ENCODE results near the gene CCSAP.
A peak's percentile ranks its signal among the peaks of the same experiment; 100 is the strongest.

The CCSAP gene
- long read RNA-seq, full-length matches to known transcripts: 2 of 6 reads
- long read RNA-seq, partial matches to known transcripts: 1 of 6 reads
- long read RNA-seq, other reads (novel, unspliced or antisense): 3 of 6 reads

DNA sequence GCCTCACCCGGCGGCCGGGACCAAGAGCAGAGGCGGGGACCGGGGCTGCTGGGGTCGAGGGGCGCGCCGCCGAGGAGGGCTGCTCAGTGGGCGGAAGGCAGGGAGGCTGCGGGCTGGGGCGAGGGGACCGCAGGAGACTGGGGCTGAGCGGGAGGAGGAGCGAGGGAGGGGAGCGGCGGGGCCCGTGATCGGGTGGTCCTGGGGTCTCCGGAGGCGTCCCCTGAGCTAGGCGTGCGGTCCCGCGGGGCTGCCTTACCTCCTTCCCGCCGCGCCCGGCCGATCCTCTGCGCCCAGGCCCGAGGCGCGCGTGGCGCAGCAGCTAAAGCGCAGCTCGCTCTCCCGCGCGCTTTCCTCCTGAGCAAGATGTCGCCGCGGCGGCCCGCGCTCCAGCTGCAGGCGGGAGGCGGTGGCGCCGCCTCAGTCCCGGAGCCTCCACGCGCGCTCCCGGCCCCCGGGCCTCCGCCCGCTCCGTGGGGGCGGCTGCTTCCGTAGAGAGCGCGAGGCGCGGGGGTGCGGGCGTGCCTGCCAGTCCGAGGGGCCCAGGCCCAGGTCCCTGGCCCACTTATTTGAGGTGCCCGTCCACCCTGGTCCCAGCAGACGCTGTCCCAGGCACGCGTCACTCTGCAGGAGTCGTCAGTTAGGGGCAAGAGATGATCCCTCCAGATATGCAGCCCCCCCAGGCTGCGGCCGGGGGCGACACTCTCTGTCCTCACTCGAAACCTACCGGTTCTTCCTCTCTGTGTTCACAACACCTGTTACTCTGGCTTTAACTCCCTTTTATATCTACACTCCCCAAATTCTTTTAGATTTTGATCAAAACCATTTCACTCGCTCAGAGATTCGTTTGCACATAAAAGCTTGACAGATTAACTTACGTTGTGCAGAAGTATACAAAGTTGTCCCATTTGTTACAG is at the start of gene CCSAP:
Gene CCSAP (minus strand): TSS at position 392 of the 914 bp plus-strand sequence. CDS start 582 bp downstream, outside the sequence.
- Histone ChIP-seq H3K27ac (replicated peaks) (peak within 1 kb of the TSS; percentile 95), H3K27me3 (ENCODE audit: insufficient read depth, poor library complexity, severe bottlenecking) (no peaks in the 10 kb centered on the region), H3K4me3 (replicated peaks; ENCODE audit: insufficient read depth, low read length) (peak within 1 kb of the TSS; percentile 82)
- peak; percentile 41 to 61 for DNase-seq (ENCODE audit: low read depth in 1 of 2, low spot score in 1 of 2)
- TF ChIP-seq, protein P1, sequence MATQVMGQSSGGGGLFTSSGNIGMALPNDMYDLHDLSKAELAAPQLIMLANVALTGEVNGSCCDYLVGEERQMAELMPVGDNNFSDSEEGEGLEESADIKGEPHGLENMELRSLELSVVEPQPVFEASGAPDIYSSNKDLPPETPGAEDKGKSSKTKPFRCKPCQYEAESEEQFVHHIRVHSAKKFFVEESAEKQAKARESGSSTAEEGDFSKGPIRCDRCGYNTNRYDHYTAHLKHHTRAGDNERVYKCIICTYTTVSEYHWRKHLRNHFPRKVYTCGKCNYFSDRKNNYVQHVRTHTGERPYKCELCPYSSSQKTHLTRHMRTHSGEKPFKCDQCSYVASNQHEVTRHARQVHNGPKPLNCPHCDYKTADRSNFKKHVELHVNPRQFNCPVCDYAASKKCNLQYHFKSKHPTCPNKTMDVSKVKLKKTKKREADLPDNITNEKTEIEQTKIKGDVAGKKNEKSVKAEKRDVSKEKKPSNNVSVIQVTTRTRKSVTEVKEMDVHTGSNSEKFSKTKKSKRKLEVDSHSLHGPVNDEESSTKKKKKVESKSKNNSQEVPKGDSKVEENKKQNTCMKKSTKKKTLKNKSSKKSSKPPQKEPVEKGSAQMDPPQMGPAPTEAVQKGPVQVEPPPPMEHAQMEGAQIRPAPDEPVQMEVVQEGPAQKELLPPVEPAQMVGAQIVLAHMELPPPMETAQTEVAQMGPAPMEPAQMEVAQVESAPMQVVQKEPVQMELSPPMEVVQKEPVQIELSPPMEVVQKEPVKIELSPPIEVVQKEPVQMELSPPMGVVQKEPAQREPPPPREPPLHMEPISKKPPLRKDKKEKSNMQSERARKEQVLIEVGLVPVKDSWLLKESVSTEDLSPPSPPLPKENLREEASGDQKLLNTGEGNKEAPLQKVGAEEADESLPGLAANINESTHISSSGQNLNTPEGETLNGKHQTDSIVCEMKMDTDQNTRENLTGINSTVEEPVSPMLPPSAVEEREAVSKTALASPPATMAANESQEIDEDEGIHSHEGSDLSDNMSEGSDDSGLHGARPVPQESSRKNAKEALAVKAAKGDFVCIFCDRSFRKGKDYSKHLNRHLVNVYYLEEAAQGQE (IDR thresholded peaks at IDR 0.05; ENCODE audit: insufficient replicate concordance, low read depth): no peak
- TF ChIP-seq, protein P2, sequence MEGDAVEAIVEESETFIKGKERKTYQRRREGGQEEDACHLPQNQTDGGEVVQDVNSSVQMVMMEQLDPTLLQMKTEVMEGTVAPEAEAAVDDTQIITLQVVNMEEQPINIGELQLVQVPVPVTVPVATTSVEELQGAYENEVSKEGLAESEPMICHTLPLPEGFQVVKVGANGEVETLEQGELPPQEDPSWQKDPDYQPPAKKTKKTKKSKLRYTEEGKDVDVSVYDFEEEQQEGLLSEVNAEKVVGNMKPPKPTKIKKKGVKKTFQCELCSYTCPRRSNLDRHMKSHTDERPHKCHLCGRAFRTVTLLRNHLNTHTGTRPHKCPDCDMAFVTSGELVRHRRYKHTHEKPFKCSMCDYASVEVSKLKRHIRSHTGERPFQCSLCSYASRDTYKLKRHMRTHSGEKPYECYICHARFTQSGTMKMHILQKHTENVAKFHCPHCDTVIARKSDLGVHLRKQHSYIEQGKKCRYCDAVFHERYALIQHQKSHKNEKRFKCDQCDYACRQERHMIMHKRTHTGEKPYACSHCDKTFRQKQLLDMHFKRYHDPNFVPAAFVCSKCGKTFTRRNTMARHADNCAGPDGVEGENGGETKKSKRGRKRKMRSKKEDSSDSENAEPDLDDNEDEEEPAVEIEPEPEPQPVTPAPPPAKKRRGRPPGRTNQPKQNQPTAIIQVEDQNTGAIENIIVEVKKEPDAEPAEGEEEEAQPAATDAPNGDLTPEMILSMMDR (IDR thresholded peaks at IDR 0.05; ENCODE audit: insufficient read depth, low read length): no peak
- TF ChIP-seq GABPA (IDR thresholded peaks at IDR 0.05; ENCODE audit: low read depth) (no peak), POLR2AphosphoS5 (IDR thresholded peaks at IDR 0.05; ENCODE audit: low read depth) (peak; percentile 28), SPI1 (IDR thresholded peaks at IDR 0.05; ENCODE audit: borderline replicate concordance, low read depth) (no peak)

DNA sequence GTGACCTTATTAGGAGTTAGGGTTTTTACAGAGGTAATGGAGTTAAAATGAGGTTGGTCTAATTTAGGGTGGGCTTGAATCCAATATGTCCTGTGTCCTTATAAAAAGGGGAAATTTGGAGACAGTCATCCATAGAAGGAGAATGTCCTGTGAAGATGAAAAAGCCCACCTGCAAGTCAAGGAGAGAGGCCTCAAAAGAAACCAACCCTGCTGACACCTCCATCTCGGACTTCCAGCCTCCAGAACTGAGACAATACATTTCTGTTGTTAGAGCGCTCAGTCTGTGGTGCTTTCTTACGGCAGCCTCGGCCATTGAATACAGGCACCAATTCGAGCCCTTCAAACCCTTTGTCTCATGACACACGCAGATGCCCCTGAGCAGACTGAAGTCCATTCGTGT is 47.3 kb upstream of the CCSAP start:
- no peaks in the 10 kb centered on the region for H3K27me3 ChIP-seq (ENCODE audit: insufficient read depth, poor library complexity, severe bottlenecking)
- TF ChIP-seq, protein P2 (IDR thresholded peaks at IDR 0.05; ENCODE audit: insufficient read depth, low read length): no peak
- TF ChIP-seq, protein P1 (IDR thresholded peaks at IDR 0.05; ENCODE audit: insufficient replicate concordance, low read depth): no peak
- TF ChIP-seq SPI1 (IDR thresholded peaks at IDR 0.05; ENCODE audit: borderline replicate concordance, low read depth) (no peak), GABPA (IDR thresholded peaks at IDR 0.05; ENCODE audit: low read depth) (no peak), POLR2AphosphoS5 (IDR thresholded peaks at IDR 0.05; ENCODE audit: low read depth) (no peak)
- DNase-seq (ENCODE audit: low read depth in 1 of 2, low spot score in 1 of 2): no peak
- H3K27ac ChIP-seq (replicated peaks): no peak overlapping the region
- H3K4me3 ChIP-seq (replicated peaks; ENCODE audit: insufficient read depth, low read length): no peak overlapping the region

GRCh38 chr1:229388897-229389580 is 46.2 kb upstream of the CCSAP start:
- no peak for DNase-seq (ENCODE audit: low read depth in 1 of 2, low spot score in 1 of 2)
- Histone ChIP-seq H3K4me3 (replicated peaks; ENCODE audit: insufficient read depth, low read length) (no peak overlapping the region), H3K27ac (replicated peaks) (no peak overlapping the region), H3K27me3 (ENCODE audit: insufficient read depth, poor library complexity, severe bottlenecking) (no peaks in the 10 kb centered on the region)
- no peak for TF ChIP-seq GABPA (IDR thresholded peaks at IDR 0.05; ENCODE audit: low read depth)
- no peak for TF ChIP-seq SPI1 (IDR thresholded peaks at IDR 0.05; ENCODE audit: borderline replicate concordance, low read depth)
- TF ChIP-seq POLR2AphosphoS5 (IDR thresholded peaks at IDR 0.05; ENCODE audit: low read depth): no peak
- TF ChIP-seq, protein P1 (IDR thresholded peaks at IDR 0.05; ENCODE audit: insufficient replicate concordance, low read depth): no peak
- TF ChIP-seq, protein P2 (IDR thresholded peaks at IDR 0.05; ENCODE audit: insufficient read depth, low read length): no peak

Measured in HL-60 (cell line).